ENCODE data around the gene MAP4K1. TPM values are rescaled to one million over a fixed set of nuclear protein-coding genes. Genes with fewer than 3 reads are reported as not detected.
A peak's percentile ranks its signal among the peaks of the same experiment; 100 is the strongest.

Gene MAP4K1
- polyA plus RNA-seq, 2 of the 4 experiments (the other 2 are of a cell fraction) = 1.2 to 2.6 TPM

DNA sequence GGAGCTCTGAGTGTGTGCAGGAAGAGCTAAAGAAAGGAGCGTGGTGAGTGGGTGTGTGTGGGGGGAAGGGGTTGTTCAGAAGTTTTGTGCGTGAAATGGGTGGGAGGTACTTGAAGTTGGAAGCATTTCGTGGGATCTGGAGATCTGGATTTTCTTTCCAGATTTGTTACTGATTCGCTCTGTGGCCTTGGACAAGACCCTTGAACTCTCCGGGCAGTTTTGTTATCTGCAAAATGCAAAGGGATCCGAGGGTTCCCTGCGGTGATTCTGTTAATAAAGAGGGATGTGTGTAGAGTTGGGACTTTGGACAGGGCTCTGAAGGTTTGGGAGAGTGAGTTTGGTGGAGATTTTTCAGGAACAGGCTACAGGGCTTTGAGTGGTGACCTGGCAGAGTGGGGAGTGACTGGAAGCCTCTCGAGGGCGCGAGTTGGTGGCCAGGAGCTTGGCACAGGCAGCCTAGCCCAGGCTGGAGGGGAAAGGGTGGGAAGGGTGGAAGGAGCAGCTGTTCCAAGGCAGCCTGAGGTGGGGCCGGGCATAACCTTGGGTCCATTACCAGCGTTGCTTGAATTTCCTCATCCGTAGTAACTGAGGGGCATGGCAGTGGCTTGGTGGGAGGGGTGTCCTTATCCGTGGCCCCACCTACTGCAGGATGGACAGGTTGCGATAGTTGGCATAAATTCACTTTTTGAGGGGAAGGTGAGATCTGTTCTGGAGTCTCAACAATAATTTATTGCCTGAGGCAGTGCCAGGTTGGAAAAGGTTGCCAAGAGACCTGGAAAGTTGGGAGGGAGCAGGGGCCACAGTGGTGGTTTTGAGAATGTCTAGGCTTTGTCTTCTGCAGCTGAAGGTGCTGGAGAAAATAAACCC is 31.8 kb upstream of the MAP4K1 start (continued):
- no peak for TF ChIP-seq HOXB5 (CRISPR knock-in tag; IDR thresholded peaks at IDR 0.05)
- no peak for TF ChIP-seq PHF8 (IDR thresholded peaks at IDR 0.05; ENCODE audit: borderline replicate concordance, low read depth)
- no peak for TF ChIP-seq SMC3 (IDR thresholded peaks at IDR 0.05)
- TF ChIP-seq FOSL2 (IDR thresholded peaks at IDR 0.05) = no peak
- peak; percentile 23 for TF ChIP-seq FOSL2 (CRISPR knock-in tag; IDR thresholded peaks at IDR 0.05)
- no peak for TF ChIP-seq RARB (CRISPR knock-in tag; IDR thresholded peaks at IDR 0.05)
- TF ChIP-seq HDAC2 (IDR thresholded peaks at IDR 0.05) = no peak
- TF ChIP-seq POLR2A (IDR thresholded peaks at IDR 0.05; ENCODE audit: low read length) = no peak; the same call in 1 of the 2 replicates
- TF ChIP-seq FOSB (CRISPR knock-in tag; IDR thresholded peaks at IDR 0.05) = no peak

- peak overlapping the region; percentile 83 for H3K4me2 ChIP-seq
- peaks cover 51% of the 10 kb centered on the region for H3K4me1 ChIP-seq
- TF ChIP-seq RAD21 (conservative IDR thresholded peaks at IDR 0.05 in 1 of 2, IDR thresholded peaks at IDR 0.05 in 1 of 2) (no peak), FOSB (CRISPR knock-in tag; IDR thresholded peaks at IDR 0.05) (0 out of 2 replicates have a peak, but pooled peaks have one; percentile 34)
- TF ChIP-seq, protein P1, sequence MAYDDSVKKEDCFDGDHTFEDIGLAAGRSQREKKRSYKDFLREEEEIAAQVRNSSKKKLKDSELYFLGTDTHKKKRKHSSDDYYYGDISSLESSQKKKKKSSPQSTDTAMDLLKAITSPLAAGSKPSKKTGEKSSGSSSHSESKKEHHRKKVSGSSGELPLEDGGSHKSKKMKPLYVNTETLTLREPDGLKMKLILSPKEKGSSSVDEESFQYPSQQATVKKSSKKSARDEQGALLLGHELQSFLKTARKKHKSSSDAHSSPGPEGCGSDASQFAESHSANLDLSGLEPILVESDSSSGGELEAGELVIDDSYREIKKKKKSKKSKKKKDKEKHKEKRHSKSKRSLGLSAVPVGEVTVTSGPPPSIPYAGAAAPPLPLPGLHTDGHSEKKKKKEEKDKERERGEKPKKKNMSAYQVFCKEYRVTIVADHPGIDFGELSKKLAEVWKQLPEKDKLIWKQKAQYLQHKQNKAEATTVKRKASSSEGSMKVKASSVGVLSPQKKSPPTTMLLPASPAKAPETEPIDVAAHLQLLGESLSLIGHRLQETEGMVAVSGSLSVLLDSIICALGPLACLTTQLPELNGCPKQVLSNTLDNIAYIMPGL (CRISPR knock-in tag; IDR thresholded peaks at IDR 0.05; ENCODE audit: borderline replicate concordance) = 0 out of 2 replicates have a peak, but pooled peaks have one; percentile 19
- TF ChIP-seq, protein P2, sequence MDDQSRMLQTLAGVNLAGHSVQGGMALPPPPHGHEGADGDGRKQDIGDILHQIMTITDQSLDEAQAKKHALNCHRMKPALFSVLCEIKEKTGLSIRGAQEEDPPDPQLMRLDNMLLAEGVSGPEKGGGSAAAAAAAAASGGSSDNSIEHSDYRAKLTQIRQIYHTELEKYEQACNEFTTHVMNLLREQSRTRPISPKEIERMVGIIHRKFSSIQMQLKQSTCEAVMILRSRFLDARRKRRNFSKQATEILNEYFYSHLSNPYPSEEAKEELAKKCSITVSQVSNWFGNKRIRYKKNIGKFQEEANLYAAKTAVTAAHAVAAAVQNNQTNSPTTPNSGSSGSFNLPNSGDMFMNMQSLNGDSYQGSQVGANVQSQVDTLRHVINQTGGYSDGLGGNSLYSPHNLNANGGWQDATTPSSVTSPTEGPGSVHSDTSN (IDR thresholded peaks at IDR 0.05) = 0 out of 2 replicates have a peak, but pooled peaks have one; percentile 72
- TF ChIP-seq, protein P3, sequence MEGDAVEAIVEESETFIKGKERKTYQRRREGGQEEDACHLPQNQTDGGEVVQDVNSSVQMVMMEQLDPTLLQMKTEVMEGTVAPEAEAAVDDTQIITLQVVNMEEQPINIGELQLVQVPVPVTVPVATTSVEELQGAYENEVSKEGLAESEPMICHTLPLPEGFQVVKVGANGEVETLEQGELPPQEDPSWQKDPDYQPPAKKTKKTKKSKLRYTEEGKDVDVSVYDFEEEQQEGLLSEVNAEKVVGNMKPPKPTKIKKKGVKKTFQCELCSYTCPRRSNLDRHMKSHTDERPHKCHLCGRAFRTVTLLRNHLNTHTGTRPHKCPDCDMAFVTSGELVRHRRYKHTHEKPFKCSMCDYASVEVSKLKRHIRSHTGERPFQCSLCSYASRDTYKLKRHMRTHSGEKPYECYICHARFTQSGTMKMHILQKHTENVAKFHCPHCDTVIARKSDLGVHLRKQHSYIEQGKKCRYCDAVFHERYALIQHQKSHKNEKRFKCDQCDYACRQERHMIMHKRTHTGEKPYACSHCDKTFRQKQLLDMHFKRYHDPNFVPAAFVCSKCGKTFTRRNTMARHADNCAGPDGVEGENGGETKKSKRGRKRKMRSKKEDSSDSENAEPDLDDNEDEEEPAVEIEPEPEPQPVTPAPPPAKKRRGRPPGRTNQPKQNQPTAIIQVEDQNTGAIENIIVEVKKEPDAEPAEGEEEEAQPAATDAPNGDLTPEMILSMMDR (IDR thresholded peaks at IDR 0.05) = 0 out of 3 replicates have a peak, but pooled peaks have one; percentile 6
- TF ChIP-seq, protein P4, sequence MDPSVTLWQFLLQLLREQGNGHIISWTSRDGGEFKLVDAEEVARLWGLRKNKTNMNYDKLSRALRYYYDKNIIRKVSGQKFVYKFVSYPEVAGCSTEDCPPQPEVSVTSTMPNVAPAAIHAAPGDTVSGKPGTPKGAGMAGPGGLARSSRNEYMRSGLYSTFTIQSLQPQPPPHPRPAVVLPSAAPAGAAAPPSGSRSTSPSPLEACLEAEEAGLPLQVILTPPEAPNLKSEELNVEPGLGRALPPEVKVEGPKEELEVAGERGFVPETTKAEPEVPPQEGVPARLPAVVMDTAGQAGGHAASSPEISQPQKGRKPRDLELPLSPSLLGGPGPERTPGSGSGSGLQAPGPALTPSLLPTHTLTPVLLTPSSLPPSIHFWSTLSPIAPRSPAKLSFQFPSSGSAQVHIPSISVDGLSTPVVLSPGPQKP (IDR thresholded peaks at IDR 0.05; ENCODE audit: low read depth, low read length) = no peak
- DNase-seq (ENCODE audit: low read depth in 1 of 2, low spot score in 1 of 2) (no peak), FAIRE-seq (no peak), ATAC-seq (no peak)
- POLR2A ChIA-PET = interaction anchor here (1.0 to 4.1 kb wide), 11 partner anchors 9 to 200 kb away, joined by 3 to 61 read pairs (median 9); partner anchors contain the start of gene EIF3K
- H3K9me3 ChIP-seq = no peaks in the 10 kb centered on the region
- peak overlapping the region; percentile 87 to 91 for H3K27ac ChIP-seq
- 1% methylated on average over 12 of the region's 13 CpGs for WGBS (ENCODE audit: missing lambda C conversion rate)
- H3K4me3 ChIP-seq = peak overlapping the region; percentile 85
- CTCF ChIA-PET = interaction anchor here (0.7 to 10.0 kb wide), 16 partner anchors 9 to 281 kb away, joined by 3 to 157 read pairs (median 6); partner anchors contain the start of genes FAM98C, MRPS12 and SARS2
These were observed 31.1 kb upstream of the MAP4K1 start for GRCh38 chr19:38648769-38649304.
